PC-3 (cell line): ENCODE results near the gene ATP8A2.

Source experiments
- CTCF ChIP-seq: fragments of 300-600 bp; sonication (generic); conservative IDR thresholded peaks from 2 replicates; pipeline ENCODE4 v1.5.1; 2017; ENCODE audit warnings: antibody characterized with exemption, low read depth, mild to moderate bottlenecking, low read length
- EZH2 ChIP-seq: fragments of 300-600 bp; sonication (generic); IDR thresholded peaks from one replicate; pipeline ENCODE4 v1.6.1; 2017; ENCODE audit warnings: antibody characterized with exemption, mild to moderate bottlenecking, low read length; ENCODE audit not compliant: unreplicated experiment

- no peak for TF ChIP-seq CTCF
- TF ChIP-seq EZH2 = no peak
Measured at GRCh38 chr13:25493931-25494640, 122.3 kb downstream of the ATP8A2 start.
